Measurements from ENCODE around the gene KIAA0232. TPM values are rescaled to one million over a fixed set of nuclear protein-coding genes. Genes with fewer than 3 reads are reported as not detected.

KIAA0232 gene
- total RNA-seq, 4 donors from 2014 or later = 34.6 to 54.0 (median 47.8) TPM

DNA sequence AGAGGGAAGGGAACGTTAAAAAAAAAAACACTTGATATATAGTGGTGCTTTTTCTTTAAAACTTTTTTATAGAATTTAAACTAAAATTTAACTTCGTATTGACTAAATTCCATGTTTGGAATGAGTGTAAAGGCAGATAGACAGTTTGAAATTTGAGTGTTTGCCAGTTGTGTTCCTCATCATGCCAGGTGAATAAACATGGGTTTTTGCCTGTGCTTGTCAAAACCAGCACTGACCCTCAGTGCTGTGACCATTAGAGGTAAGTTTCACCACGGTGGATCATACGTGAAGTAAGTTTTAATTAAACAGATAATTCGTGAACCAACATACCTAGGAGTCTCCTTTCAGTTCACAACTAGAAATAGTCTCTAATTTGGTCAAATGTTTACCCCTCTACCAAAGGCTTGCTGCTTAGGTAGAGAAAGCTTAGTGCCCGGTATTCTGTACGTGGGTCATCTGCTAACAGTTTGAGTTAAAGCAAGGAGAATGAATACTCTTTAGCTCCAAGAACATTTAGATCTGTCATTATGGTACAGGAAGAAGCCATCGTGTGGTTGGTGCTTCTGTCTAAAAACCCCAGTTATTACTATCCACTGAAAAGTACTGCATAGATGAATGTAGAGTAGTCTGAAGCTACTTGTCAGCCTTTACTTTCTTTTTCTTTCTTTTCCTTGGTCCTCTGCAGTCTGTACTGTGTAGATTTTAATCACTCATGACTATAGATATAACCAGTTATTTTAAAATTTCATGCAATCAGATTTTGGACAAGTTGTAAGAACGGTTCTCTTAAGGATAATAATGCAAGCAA, 32.7 kb downstream of the KIAA0232 start:
- peaks cover 0 to 3% (median 0%) of the 10 kb centered on the region in 4 donors for H3K9me3 ChIP-seq
- no peaks in the 10 kb centered on the region for H3K27me3 ChIP-seq
- no peak overlapping the region for H3K4me3 ChIP-seq
- H3K4me1 ChIP-seq = peaks cover 12 to 33% (median 25%) of the 10 kb centered on the region in 4 donors
- DNase-seq (ENCODE audit: extremely low spot score) = no peak
- no peak for TF ChIP-seq CTCF (IDR thresholded peaks at IDR 0.05)
- TF ChIP-seq POLR2AphosphoS5 (IDR thresholded peaks at IDR 0.05) = no peak
- 81% methylated on average over 9 of the region's 9 CpGs for WGBS
- no peak overlapping the region for H3K27ac ChIP-seq (replicated peaks in 1 of 4)
- no peaks in the 10 kb centered on the region for H3K36me3 ChIP-seq
- intact Hi-C loops (cut with DNase I) = no loop called here

DNA sequence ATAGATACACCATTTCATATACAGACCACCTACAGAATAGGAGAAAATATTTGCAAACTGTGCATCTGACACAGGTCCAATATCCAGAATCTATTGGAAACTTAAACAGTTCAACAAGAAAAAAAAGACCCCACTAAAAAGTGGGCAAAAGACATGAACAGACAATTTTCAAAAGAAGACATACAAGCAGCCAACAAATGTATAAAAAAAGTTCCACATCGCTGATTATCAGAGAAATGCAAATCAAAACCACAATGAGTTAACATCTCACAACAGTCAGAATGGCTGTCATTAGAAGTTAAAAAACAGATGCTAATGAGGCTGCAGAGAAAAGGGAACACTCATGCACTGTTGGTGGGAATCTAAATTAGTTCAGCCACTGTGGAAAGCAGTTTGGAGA, 36.8 kb downstream of the KIAA0232 start:
- peaks cover 2 to 16% (median 12%) of the 10 kb centered on the region in 4 donors for H3K4me1 ChIP-seq
- 84% methylated on average over 1 of the region's 1 CpG for WGBS
- no peak overlapping the region for H3K4me3 ChIP-seq
- TF ChIP-seq POLR2AphosphoS5 (IDR thresholded peaks at IDR 0.05) (no peak), CTCF (IDR thresholded peaks at IDR 0.05) (no peak), POLR2A (IDR thresholded peaks at IDR 0.05; ENCODE audit: low read depth) (no peak), EP300 (IDR thresholded peaks at IDR 0.05) (no peak)
- DNase-seq (ENCODE audit: extremely low spot score) = no peak
- H3K36me3 ChIP-seq = peaks cover 0 to 3% (median under 1%) of the 10 kb centered on the region in 4 donors
- H3K27me3 ChIP-seq = no peaks in the 10 kb centered on the region
- H3K27ac ChIP-seq (replicated peaks in 1 of 4) = no peak overlapping the region
- intact Hi-C loops (cut with DNase I) = no loop called here
- H3K9me3 ChIP-seq = peaks cover 0 to 17% (median 5%) of the 10 kb centered on the region in 4 donors

- no peaks in the 10 kb centered on the region for H3K27me3 ChIP-seq
- no peak overlapping the region for H3K27ac ChIP-seq (replicated peaks in 1 of 4)
- peaks cover 4 to 13% (median 10%) of the 10 kb centered on the region in 4 donors for H3K4me1 ChIP-seq
- DNase-seq (ENCODE audit: extremely low spot score) = no peak
- peaks cover 0 to 17% (median 10%) of the 10 kb centered on the region in 4 donors for H3K36me3 ChIP-seq
- intact Hi-C loops (cut with DNase I) = no loop called here
- no peak overlapping the region for H3K4me3 ChIP-seq
- H3K9me3 ChIP-seq = peaks cover 0 to 17% (median 5%) of the 10 kb centered on the region in 4 donors
- no peak for TF ChIP-seq POLR2A (IDR thresholded peaks at IDR 0.05; ENCODE audit: low read depth)
- TF ChIP-seq EP300 (IDR thresholded peaks at IDR 0.05) = no peak
- no peak for TF ChIP-seq CTCF (IDR thresholded peaks at IDR 0.05)
- TF ChIP-seq POLR2AphosphoS5 (IDR thresholded peaks at IDR 0.05) = no peak
- 100% methylated on average over 1 of the region's 1 CpG for WGBS
These were observed 38.2 kb downstream of the KIAA0232 start for GRCh38 chr4:6820695-6821094.

DNA sequence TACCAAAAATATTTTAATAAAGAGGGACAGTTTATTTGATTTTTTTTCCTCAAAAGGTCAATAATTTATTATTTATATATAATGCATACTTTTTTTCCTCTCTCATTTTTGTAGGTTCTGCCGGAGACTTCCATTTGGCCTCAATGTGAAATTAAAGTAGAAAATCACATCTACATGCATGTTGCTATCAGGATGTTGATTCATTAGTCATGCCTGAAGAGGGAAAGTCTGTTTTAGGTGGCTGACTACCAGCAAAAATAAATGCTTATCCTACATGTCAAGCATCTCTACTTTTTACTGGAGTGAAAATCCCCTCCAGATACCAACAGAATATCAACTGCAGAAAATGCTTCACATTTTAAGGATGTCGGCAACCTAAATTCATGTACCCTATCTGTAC, 41.5 kb downstream of the KIAA0232 start:
- DNase-seq (ENCODE audit: extremely low spot score) = no peak
- H3K9me3 ChIP-seq = peaks cover 0 to 14% (median 5%) of the 10 kb centered on the region in 4 donors
- H3K27ac ChIP-seq (replicated peaks in 1 of 4) = no peak overlapping the region
- TF ChIP-seq POLR2A (IDR thresholded peaks at IDR 0.05; ENCODE audit: low read depth) = no peak
- TF ChIP-seq EP300 (IDR thresholded peaks at IDR 0.05) = no peak
- no peak for TF ChIP-seq POLR2AphosphoS5 (IDR thresholded peaks at IDR 0.05)
- TF ChIP-seq CTCF (IDR thresholded peaks at IDR 0.05) = no peak
- no peaks in the 10 kb centered on the region for H3K27me3 ChIP-seq
- peaks cover 0 to 31% (median 14%) of the 10 kb centered on the region in 4 donors for H3K36me3 ChIP-seq
- peaks cover 11 to 35% (median 21%) of the 10 kb centered on the region in 4 donors for H3K4me1 ChIP-seq
- WGBS = 88% methylated on average over 2 of the region's 2 CpGs
- H3K4me3 ChIP-seq = no peak overlapping the region
- intact Hi-C loops (cut with DNase I) = no loop called here

All from esophagus muscularis mucosa (tissue), 4 donors.